HG03439 (cell line): Measurements from ENCODE around the gene RSRC1.
"Not testable (repeated sequence)": the region's sequence is repeated elsewhere in the genome, so short reads cannot be mapped to it uniquely, and the experiment has no call there.

ENCODE experiments used
- ATAC-seq: cut with Tn5 transposase; IDR thresholded peaks from one replicate; pipeline ENCODE4 v1.9.1; 2021; ENCODE audit warnings: mild to moderate bottlenecking, moderate library complexity; ENCODE audit not compliant: unreplicated experiment

Gene RSRC1

GRCh38 chr3:158381262-158381868 lies 271.5 kb downstream of the RSRC1 start:
- ATAC-seq = no peak

GRCh38 chr3:158382479-158382878 lies 272.6 kb downstream of the RSRC1 start:
- no peak for ATAC-seq

- peak; percentile 63 for ATAC-seq
These were observed 274.1 kb downstream of the RSRC1 start for GRCh38 chr3:158384019-158384418.

GRCh38 chr3:158395421-158395820 lies 285.5 kb downstream of the RSRC1 start:
- no peak for ATAC-seq

- ATAC-seq = no peak
These were observed 292.7 kb downstream of the RSRC1 start for GRCh38 chr3:158402590-158402989.

GRCh38 chr3:158403013-158403412 lies 293.1 kb downstream of the RSRC1 start:
- no peak for ATAC-seq

DNA sequence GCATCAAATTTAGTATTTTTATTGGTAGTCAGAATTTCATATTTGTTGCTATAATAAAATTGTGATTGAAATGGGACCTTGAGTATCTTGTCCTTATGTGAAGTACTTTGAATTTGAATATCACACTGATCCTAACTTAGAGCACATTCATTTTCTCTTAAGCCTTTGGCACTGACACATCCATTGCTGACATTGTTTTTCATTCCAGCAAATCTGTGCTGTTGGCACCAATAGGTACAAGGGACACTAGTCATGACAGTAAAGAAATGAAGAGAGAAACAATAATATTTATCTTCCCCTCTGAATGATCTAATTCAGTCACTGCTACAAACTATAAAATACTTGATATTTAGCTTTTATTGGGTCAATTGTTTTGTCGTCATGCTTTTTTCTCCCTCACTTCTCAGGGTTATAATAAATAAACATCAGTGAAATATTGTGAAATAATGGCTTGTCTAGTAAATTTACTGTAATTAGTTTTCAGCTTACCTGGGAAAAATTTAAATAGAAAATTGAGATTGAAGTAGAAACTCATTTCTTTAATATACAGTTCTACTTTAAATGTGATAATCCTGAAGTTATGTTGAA lies 294.3 kb downstream of the RSRC1 start:
- ATAC-seq = no peak

GRCh38 chr3:158405507-158405906 lies 295.6 kb downstream of the RSRC1 start:
- no peak for ATAC-seq

DNA sequence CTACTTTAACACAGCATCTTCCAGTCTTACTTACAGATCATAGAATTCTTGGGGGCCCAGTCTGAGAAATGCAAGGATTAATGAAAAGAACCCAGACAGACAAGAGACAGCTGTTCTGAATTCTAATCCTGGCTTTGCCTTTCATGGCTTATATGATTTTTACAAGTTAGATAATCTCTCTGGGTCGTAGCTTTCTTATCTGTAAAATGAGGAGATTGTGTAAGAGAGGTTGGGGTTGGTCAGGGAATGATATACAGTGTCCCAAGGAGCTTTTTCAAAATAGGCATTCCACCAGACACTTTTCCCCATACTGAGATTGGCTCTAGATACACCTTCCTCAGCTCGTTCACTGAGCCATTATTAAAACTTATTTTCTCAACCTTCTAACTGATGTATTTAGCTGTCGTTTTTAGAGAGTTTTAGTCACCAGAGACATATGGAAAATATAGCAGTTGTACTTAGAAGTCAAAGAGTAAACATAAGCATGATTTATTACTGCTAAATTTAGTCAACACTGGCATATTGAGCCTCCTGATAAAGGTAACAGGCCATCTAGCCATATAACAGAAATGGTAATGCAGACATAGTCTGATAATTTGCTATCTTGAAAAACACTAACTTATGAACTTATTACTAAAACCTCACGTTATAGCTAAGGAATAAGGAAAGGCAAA lies 298.1 kb downstream of the RSRC1 start:
- ATAC-seq = no peak

DNA sequence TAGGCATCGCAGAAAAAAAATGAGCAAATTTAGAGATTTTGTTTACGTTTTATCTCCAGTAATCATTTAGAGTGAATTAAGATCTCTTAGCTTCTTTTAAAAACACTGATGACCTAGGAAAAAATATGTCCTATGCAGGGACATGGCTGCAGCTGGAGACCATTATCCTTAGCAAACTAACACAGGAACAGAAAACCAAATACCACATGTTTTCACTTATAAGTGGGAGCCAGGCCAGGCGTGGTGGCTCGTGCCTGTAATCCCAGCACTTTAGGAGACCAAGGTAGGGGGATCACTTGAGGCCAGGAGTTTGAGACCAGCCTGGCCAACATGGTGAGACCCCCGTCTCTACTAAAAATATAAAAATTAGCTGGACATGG lies 298.6 kb downstream of the RSRC1 start:
- not testable (repeated sequence) for ATAC-seq

DNA sequence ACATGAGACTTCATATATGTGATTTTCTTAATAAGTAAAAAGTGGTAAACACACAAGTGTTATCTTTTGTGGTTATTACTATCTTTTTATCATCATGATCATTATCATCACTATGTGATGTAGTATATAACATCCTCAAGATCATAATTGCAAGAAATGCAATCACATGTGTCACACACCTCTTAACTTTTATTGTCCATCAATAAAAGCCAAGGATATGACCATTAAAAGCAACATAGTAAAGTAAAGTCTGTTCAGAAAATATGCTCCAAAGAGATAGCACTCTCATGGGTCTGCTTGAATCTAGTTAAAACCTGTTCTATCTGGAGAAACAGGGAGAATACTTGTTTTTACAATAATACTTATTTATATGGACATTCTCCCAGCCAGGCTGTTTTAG lies 308.1 kb downstream of the RSRC1 start:
- no peak for ATAC-seq

DNA sequence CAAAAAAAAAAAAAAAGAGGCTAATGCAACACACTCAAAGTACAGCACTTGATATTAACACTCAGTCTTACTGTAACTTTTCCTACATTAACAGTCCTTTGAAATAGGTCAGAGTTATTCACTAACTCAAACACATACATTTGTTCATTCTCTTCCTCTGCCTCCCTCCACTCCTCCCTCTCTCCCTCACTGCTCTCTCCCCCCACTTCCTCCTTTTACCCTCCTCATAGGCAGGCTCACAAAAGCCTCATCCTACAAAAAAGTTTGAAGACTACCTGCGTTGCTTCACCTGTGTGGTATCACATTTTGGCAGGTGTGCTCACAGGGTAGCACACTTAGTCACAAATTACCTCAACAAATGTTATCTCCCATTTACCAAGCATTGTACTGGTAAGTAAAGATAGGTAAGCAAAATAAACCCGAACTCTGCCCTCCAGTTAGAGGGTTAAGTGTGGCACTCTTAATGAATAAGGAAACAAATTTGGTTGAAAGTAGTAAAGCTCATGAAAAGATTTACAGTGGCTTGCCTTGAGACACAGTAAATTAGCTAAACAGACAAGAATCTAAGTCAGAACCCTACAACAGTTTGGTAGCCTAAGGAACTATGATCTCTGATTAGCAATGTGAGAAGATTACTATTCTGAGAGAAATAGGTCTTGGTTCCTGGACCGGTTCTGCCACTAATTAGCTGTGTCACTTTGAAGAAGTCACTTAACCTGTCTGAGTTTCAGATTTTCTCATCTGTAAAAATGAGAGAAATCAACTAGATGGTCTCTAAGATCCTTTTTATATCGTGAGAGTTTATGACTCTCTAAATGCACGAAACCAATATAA lies 310.1 kb downstream of the RSRC1 start:
- ATAC-seq = no peak

- ATAC-seq = peak; percentile 98
These were observed 310.9 kb downstream of the RSRC1 start for GRCh38 chr3:158420654-158421396.

- no peak for ATAC-seq
These were observed 320.6 kb downstream of the RSRC1 start for GRCh38 chr3:158430448-158430847.

DNA sequence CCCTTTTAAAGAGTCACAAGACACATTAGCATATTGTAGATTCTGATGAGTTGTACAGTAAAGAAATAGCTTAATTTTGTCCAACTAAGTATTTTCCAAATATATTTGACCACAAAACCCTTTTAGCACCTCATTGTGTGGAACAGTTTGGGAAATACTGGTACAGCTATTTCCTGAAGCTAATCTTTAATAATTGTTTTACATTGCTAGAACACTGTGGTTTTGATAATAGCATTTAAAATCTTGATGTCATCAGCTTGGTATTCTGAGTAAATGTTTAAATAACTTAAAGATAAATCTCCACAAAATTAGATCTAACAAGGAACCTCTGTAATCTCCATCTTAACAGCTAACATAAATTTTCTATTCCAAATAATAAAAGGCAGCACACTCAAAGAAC lies 321.1 kb downstream of the RSRC1 start:
- ATAC-seq = no peak

DNA sequence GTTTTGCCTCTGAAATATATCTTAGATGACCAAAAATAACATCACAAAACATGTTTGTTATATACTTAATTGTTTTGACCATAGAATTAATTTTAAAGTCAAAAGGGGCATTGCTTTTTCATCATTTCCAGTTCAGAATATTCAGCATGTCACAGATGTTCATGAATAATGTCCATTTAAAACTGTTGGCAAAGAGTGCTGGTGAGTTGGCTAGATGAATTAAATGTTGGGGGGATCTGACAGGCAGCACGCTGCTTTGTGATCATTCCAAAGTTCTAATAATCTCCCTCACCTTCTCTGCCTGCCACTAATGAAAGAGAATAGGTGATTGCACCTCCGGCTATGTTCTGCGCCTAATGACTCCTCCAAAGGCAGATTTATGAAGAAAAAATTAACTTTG lies 321.9 kb downstream of the RSRC1 start:
- ATAC-seq = no peak

DNA sequence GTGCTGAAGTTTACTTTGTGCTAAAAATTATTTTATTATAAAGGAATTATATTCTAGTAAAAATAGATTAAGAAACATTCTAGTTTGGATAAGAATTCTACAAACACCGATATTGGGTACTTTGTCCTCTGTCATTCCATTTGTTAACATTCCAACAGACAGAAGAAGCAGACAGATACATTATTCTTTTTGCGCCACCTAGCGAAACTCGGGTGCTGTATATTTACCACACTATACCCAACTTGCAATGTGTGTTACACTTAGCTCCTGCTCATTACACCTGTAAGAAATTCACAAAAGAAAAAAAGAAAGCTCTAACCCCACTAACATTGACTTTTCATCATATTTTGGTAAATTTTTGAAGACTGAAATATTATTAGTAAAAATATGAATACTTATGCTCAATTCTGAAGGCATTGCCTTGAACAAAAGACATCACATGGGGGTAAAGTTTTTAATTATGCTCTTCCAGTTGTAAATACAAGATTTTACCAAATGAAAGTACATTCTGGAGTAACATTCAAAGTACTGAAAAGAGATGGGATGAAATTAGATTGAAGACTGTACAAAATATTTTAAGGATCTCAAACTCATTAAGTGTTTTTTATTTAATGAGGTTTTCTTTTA lies 324.6 kb downstream of the RSRC1 start:
- peak; percentile 96 for ATAC-seq

DNA sequence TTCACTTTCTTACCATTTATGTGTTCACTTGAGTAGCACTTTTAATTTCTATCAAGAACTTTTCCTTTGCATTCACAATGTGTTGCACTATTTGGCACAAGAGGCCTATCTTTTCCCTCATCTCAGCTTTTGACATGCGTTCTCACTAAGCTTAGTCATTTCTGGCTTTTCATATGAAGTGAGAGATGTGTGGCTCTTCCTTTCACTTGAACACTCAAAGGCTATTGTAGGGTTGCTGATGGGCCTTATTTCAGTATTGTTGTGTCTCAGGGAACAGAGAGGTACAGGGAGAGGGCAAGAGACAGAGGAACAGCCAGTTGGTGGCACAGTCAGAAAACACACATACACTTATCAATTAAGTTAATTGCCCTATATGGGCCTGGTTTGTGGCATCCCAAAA lies 333.7 kb downstream of the RSRC1 start:
- ATAC-seq = peak; percentile 96

GRCh38 chr3:158447408-158447807 lies 337.5 kb downstream of the RSRC1 start:
- ATAC-seq = no peak

- no peak for ATAC-seq
These were observed 341.6 kb downstream of the RSRC1 start for GRCh38 chr3:158451405-158452055.
